Lower lobe of right lung (tissue), 2 donors: Measurements from ENCODE around the gene MZT2B. TPM values are rescaled to one million over a fixed set of nuclear protein-coding genes. Genes with fewer than 3 reads are reported as not detected.
"Not testable (repeated sequence)": the region's sequence is repeated elsewhere in the genome, so short reads cannot be mapped to it uniquely, and the experiment has no call there.

ENCODE experiments used
- ATAC-seq, 2 donors: fragments of 200-7000 bp; cut with Tn5 transposase; one replicate each; pipeline ENCODE4 v1.9.1; 2020 to 2022; ENCODE audit warnings: mild to moderate bottlenecking in 2 of 2, moderate library complexity in 2 of 2
- DNase-seq: peaks from one replicate; pipeline ENCODE4 v3.0.0-alpha.2; 2020
- H3K27ac ChIP-seq: fragments of 200-600 bp; one replicate; pipeline ENCODE4 v1.8.0; 2022
- H3K27me3 ChIP-seq: fragments of 200-600 bp; one replicate; pipeline ENCODE4 v1.8.0; 2022; ENCODE audit warnings: low read depth
- H3K36me3 ChIP-seq: fragments of 200-600 bp; one replicate; pipeline ENCODE4 v1.8.0; 2022; ENCODE audit warnings: mild to moderate bottlenecking
- H3K4me1 ChIP-seq: fragments of 200-600 bp; one replicate; pipeline ENCODE4 v1.8.0; 2022
- H3K4me3 ChIP-seq: fragments of 200-600 bp; one replicate; pipeline ENCODE4 v1.8.0; 2022; ENCODE audit warnings: mild to moderate bottlenecking
- H3K9me3 ChIP-seq: fragments of 200-600 bp; one replicate; pipeline ENCODE4 v1.8.0; 2022
- intact Hi-C: fragments of 100-400 bp; cut with DNase I; formaldehyde crosslinking; loops from one replicate; pipeline ENCODE4 v1.11.0; 2022
- total RNA-seq: library from RNA; stranded (reverse); fragmentation: NEBNext Ultra II Directional; extraction: Animal tissue kit (Norgen Biotek cat#: 25700); gene quantifications from one replicate; pipeline ENCODE4 v1.2.1, GENCODE V29; 2021
- TF ChIP-seq, protein P1 (sequence below): fragments of 200-600 bp; IDR thresholded peaks from one replicate; pipeline ENCODE4 v1.8.0; 2022; ENCODE audit warnings: antibody characterized with exemption, mild to moderate bottlenecking
- donor health status: DM: no; HTN: yes; CAD: no; lungs with severe emphysema.

The MZT2B gene
- total RNA-seq, 1 donor from 2014 or later, result 125 TPM

DNA sequence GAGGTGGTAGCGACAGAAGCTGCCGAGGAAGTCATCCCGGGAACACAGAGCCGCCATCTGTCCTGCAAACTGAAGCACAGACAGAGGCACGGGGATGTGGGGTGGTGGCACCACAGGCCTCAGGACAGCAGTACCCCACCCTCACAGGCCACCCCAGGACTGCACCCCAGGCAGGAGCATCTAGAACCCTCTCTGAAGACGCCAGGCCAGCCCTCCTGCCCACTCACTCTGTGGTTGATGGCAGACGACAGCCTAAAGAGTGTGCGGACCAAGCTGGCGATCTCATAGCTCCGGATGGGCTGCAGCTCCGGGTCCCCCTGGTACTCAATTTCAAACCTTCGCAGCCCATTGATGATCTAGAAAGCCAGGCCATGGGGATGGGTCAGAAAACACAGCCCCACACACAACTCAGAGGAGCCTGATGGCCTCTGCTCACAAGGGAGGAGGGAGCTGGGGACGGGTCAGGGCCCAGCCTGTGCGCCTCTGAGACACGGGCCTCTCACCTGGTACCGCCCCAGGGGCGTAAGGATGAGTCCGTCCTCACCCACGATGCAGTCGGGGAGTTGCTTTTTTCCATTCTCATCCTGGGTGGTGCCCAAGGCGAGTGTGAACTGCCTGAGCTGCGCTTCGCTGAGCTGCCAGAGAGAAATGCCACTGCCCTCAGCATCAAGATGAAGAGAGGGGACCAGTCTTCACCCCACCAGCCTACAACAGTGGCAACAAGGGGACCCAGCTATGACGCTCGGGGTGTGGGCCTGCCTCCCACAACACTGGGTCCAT, 29.1 kb upstream of the MZT2B start:
- Histone ChIP-seq H3K27me3 (no peaks in the 10 kb centered on the region), H3K27ac (no peak overlapping the region), H3K4me3 (no peak overlapping the region), H3K9me3 (no peaks in the 10 kb centered on the region), H3K4me1 (no peaks in the 10 kb centered on the region), H3K36me3 (peaks cover 46% of the 10 kb centered on the region)
- intact Hi-C loops, result no loop called here
- DNase-seq, result peak; percentile 31
- TF ChIP-seq, protein P1, sequence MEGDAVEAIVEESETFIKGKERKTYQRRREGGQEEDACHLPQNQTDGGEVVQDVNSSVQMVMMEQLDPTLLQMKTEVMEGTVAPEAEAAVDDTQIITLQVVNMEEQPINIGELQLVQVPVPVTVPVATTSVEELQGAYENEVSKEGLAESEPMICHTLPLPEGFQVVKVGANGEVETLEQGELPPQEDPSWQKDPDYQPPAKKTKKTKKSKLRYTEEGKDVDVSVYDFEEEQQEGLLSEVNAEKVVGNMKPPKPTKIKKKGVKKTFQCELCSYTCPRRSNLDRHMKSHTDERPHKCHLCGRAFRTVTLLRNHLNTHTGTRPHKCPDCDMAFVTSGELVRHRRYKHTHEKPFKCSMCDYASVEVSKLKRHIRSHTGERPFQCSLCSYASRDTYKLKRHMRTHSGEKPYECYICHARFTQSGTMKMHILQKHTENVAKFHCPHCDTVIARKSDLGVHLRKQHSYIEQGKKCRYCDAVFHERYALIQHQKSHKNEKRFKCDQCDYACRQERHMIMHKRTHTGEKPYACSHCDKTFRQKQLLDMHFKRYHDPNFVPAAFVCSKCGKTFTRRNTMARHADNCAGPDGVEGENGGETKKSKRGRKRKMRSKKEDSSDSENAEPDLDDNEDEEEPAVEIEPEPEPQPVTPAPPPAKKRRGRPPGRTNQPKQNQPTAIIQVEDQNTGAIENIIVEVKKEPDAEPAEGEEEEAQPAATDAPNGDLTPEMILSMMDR, result no peak
- no peak for ATAC-seq

- H3K4me3 ChIP-seq, H3K27me3 ChIP-seq, intact Hi-C loops, ATAC-seq, H3K9me3 ChIP-seq, H3K4me1 ChIP-seq, H3K27ac ChIP-seq: not testable (repeated sequence)
- peak; percentile 21 for DNase-seq
- H3K36me3 ChIP-seq, result peaks cover 49% of the 10 kb centered on the region
These were observed 28.2 kb upstream of the MZT2B start for GRCh38 chr2:130153721-130154422.

DNA sequence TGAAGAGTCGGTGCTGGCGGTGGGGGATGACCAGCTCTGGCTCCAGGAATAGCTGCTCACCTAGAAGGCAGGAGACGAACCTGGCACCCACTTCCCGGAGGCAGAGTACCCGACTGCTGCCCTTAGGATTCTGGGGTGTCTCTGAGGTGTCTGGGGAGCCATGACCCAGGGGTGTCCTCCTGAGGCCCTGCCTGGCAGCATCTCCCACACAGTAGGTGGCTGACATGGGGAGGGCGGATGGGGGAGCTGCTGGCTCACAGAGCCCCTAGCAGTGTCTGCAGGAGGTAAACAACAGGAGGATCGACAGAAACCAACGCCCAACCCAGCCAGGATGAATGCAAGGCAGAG, 27.7 kb upstream of the MZT2B start:
- H3K27ac ChIP-seq, H3K27me3 ChIP-seq, ATAC-seq, H3K9me3 ChIP-seq, H3K4me1 ChIP-seq, H3K4me3 ChIP-seq, intact Hi-C loops: not testable (repeated sequence)
- DNase-seq, result peak; percentile 17
- H3K36me3 ChIP-seq, result peaks cover 53% of the 10 kb centered on the region

GRCh38 chr2:130154773-130155765, 27.0 kb upstream of the MZT2B start:
- intact Hi-C loops, result no loop called here

DNA sequence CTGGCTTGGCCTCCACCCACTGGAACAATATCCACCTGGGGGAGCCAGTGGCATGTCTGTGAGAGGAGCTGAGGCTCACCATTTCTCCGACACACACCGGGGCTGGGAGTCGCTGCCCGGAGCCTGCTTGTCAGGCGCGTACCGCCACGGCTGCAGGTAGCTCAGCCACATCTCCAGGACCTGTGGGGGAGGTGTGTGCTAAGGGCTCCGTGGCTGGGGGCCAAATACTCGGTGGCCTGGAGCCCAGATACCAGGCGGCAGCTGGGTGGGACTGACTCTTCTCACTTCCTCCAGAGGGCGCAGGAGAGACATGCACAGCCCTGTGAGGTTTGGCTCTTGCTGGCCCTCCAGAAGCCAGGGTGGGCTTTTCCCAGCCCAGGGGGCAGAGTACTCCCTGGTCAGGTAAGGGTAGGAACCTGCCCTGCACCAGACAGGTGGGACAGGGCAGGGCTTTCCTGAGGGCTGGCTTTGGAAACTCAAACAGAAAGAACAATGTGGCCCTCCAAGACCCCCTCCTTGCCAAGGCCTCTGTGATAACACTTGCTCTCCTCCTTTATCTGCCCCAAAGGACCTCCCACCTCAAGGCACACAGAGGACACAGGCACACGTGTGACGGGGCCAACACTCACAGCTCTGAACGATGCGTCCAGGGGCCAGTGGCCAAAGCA, 26.0 kb upstream of the MZT2B start:
- TF ChIP-seq, protein P1, result peak; percentile 54
- H3K27me3 ChIP-seq, H3K9me3 ChIP-seq, H3K27ac ChIP-seq, intact Hi-C loops, H3K4me1 ChIP-seq, H3K4me3 ChIP-seq: not testable (repeated sequence)
- ATAC-seq (peak; percentile 83 to 88), DNase-seq (peak; percentile 80)
- H3K36me3 ChIP-seq, result peaks cover 62% of the 10 kb centered on the region

More at GRCh38 chr2:130154773-130155765, 27.0 kb upstream of the MZT2B start:
- no peak overlapping the region for H3K4me3 ChIP-seq
- ATAC-seq (no peak), DNase-seq (peak; percentile 37)
- no peaks in the 10 kb centered on the region for H3K4me1 ChIP-seq
- no peaks in the 10 kb centered on the region for H3K27me3 ChIP-seq
- TF ChIP-seq, protein P1, result no peak
- no peaks in the 10 kb centered on the region for H3K9me3 ChIP-seq
- H3K36me3 ChIP-seq, result peaks cover 59% of the 10 kb centered on the region
- H3K27ac ChIP-seq, result no peak overlapping the region

- ATAC-seq (no peak), DNase-seq (peak; percentile 44)
- Histone ChIP-seq H3K36me3 (peaks cover 62% of the 10 kb centered on the region), H3K27ac (no peak overlapping the region), H3K9me3 (no peaks in the 10 kb centered on the region), H3K27me3 (no peaks in the 10 kb centered on the region), H3K4me1 (no peaks in the 10 kb centered on the region), H3K4me3 (no peak overlapping the region)
- TF ChIP-seq, protein P1, result no peak
- intact Hi-C loops, result no loop called here
These were observed 25.4 kb upstream of the MZT2B start for GRCh38 chr2:130156624-130157004.

DNA sequence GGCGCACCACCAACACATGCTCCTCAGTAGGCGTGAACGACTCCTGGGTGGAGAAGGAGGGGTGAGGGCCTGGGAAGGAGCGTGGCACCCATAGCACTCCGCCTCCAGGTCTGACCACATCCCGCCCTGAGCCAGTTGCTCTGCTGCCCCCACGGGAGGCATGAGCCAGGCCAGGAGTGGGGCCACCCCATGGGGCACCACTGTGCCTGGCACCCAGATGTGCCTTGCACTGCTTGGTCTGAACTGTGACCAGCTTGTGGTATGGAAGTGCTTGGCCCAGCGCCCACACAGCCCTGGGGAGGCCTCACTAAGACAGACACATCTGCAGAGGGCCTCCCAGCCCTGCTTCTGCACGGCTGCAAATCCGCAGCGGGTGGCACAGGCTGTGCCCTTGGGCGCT, 24.7 kb upstream of the MZT2B start:
- H3K36me3 ChIP-seq, result peaks cover 61% of the 10 kb centered on the region
- H3K9me3 ChIP-seq, H3K27ac ChIP-seq, H3K4me3 ChIP-seq, H3K27me3 ChIP-seq, ATAC-seq, H3K4me1 ChIP-seq, intact Hi-C loops: not testable (repeated sequence)
- DNase-seq, result peak; percentile 42

- H3K27ac ChIP-seq, intact Hi-C loops, H3K9me3 ChIP-seq, H3K27me3 ChIP-seq, DNase-seq, H3K4me1 ChIP-seq, H3K4me3 ChIP-seq, ATAC-seq: not testable (repeated sequence)
- peaks cover 61% of the 10 kb centered on the region for H3K36me3 ChIP-seq
These were observed 24.1 kb upstream of the MZT2B start for GRCh38 chr2:130157825-130158514.
